HCT116 (cell line): ENCODE measurements around the gene ZNF282. TPM values are rescaled to one million over a fixed set of nuclear protein-coding genes. Genes with fewer than 3 reads are reported as not detected.

Source experiments
- ATAC-seq: fragments of 200-7000 bp; cut with Tn5 transposase; 2 replicates; pipeline ENCODE4 v1.9.1; 2020; ENCODE audit warnings: mild to moderate bottlenecking, moderate library complexity
- BruUV-seq: library from RNA; stranded (reverse); fragments of 400-500 nt; replicated peaks from 2 replicates; lab custom pipeline; 2021; lab: Mats Ljungman, UMichigan
- CTCF ChIA-PET: fragments of 300-600 bp; sonication (Branson Sonifier 250); formaldehyde crosslinking; loops from one replicate; lab custom pipeline; 2021; ENCODE audit warnings: antibody characterized with exemption; lab: Charles Lee
- POLR2A ChIA-PET: fragments of 300-600, 350-600 bp; sonication (Branson Sonifier 250); formaldehyde crosslinking; loops from one replicate; lab custom pipeline; 2021; ENCODE audit warnings: antibody characterized with exemption; lab: Charles Lee
- RAD21 ChIA-PET, 2 experiments: fragments of 300-600 bp; sonication (Branson Sonifier 250); formaldehyde crosslinking; loops; one replicate each; lab custom pipeline; 2023; ENCODE audit warnings: low total read pairs in 2 of 2; ENCODE audit not compliant: uncharacterized antibody in 2 of 2, unreplicated experiment in 2 of 2, low non-redundant PET in 1 of 2; lab: Charles Lee
- DNase-seq: peaks from one replicate; pipeline ENCODE4 v3.0.0-alpha.2; 2010; ENCODE audit warnings: low read depth, low spot score
- H2AFZ ChIP-seq: fragments of 200-600 bp; shearing (Covaris generic), sonication (generic); 2 replicates; pipeline ENCODE4 v1.6.1; 2017; ENCODE audit warnings: low read depth, mixed run types, mixed read lengths, antibody characterized with exemption, low read length; ENCODE audit not compliant: poor library complexity, severe bottlenecking
- H3K27ac ChIP-seq: 2 replicates; pipeline ENCODE4 v1.5.1; 2012; ENCODE audit warnings: low read depth, low read length
- H3K27me3 ChIP-seq: fragments of 200-600 bp; sonication (generic); 2 replicates; pipeline ENCODE4 v1.6.1; 2016; ENCODE audit warnings: mixed run types, low read length, mixed read lengths; ENCODE audit not compliant: insufficient read depth
- H3K36me3 ChIP-seq, 2 experiments: fragments of 200-500 bp in 1 of 2; fragments of 200-600 bp in 1 of 2; sonication (Bioruptor generic) in 1 of 2; sonication (generic) in 1 of 2; 2 replicates each; pipeline versions ENCODE4 v1.5.1 to v1.6.1; 2014 to 2016; ENCODE audit warnings: low read length in 2 of 2, inconsistent platforms in 1 of 2, mixed read lengths in 1 of 2, mixed run types in 1 of 2; ENCODE audit not compliant: insufficient read depth in 2 of 2, control insufficient read depth in 1 of 2
- H3K4me1 ChIP-seq, 2 experiments: fragments of 200-600 bp in 1 of 2; sonication (generic) in 1 of 2; 2 replicates each; pipeline versions ENCODE4 v1.5.1 to v1.6.1; 2012 to 2017; ENCODE audit warnings: low read length in 2 of 2, inconsistent platforms in 1 of 2, mild to moderate bottlenecking in 1 of 2, mixed read lengths in 1 of 2, mixed run types in 1 of 2, moderate library complexity in 1 of 2; ENCODE audit not compliant: insufficient read depth in 2 of 2, control insufficient read depth in 1 of 2
- H3K4me2 ChIP-seq: fragments of 200-600 bp; sonication (generic); 2 replicates; pipeline ENCODE4 v1.6.1; 2017; ENCODE audit warnings: mixed run types, low read length, mixed read lengths
- H3K4me3 ChIP-seq, 2 experiments: fragments of 200-600 bp in 1 of 2; sonication (generic) in 1 of 2; replicated peaks in 1 of 2; 2 replicates each; pipeline ENCODE4 v1.5.1; 2011 to 2016; ENCODE audit warnings: low read length in 2 of 2, control low read depth in 1 of 2, low read depth in 1 of 2, mild to moderate bottlenecking in 1 of 2, mixed read lengths in 1 of 2, mixed run types in 1 of 2
- H3K79me2 ChIP-seq: fragments of 200-600 bp; sonication (generic); 2 replicates; pipeline ENCODE4 v1.6.1; 2017; ENCODE audit warnings: mild to moderate bottlenecking, mixed run types, low read length, moderate library complexity, mixed read lengths; ENCODE audit not compliant: insufficient read depth
- H3K9ac ChIP-seq: fragments of 200-600 bp; sonication (generic); 2 replicates; pipeline ENCODE4 v1.6.1; 2016; ENCODE audit warnings: low read length, mixed read lengths
- H3K9me2 ChIP-seq: fragments of 200-600 bp; sonication (generic), shearing (Covaris generic); 2 replicates; pipeline ENCODE4 v1.6.1; 2017; ENCODE audit warnings: mixed run types, mild to moderate bottlenecking, moderate library complexity; ENCODE audit not compliant: insufficient read depth
- H3K9me3 ChIP-seq, 2 experiments: fragments of 200-500 bp in 1 of 2; fragments of 200-600 bp in 1 of 2; sonication (Bioruptor generic) in 1 of 2; sonication (generic) in 1 of 2; 2 replicates each; pipeline ENCODE4 v1.6.1; 2014 to 2017; ENCODE audit warnings: low read length in 2 of 2, mixed read lengths in 2 of 2, inconsistent platforms in 1 of 2, low read depth in 1 of 2, mild to moderate bottlenecking in 1 of 2, mixed run types in 1 of 2, moderate library complexity in 1 of 2; ENCODE audit not compliant: control insufficient read depth in 1 of 2, insufficient read depth in 1 of 2
- H4K20me1 ChIP-seq: fragments of 200-600 bp; sonication (generic), shearing (Covaris generic); 2 replicates; pipeline ENCODE4 v1.6.1; 2017; ENCODE audit warnings: mixed run types, mild to moderate bottlenecking, moderate library complexity; ENCODE audit not compliant: insufficient read depth
- ATF3 ChIP-seq: IDR thresholded peaks from 2 replicates; pipeline ENCODE4 v1.6.1; 2012
- CBX3 ChIP-seq: IDR thresholded peaks from 2 replicates; pipeline ENCODE4 v1.6.1; 2012; ENCODE audit warnings: low read depth
- ELF1 ChIP-seq: IDR thresholded peaks from 2 replicates; pipeline ENCODE4 v1.6.1; 2012; ENCODE audit warnings: low read depth, borderline replicate concordance
- EZH2 ChIP-seq: fragments of 200-600 bp; sonication (generic); IDR thresholded peaks from 2 replicates; pipeline ENCODE4 v1.6.1; 2017; ENCODE audit warnings: antibody characterized with exemption, mixed run types
- FOSL1 ChIP-seq: IDR thresholded peaks from 2 replicates; pipeline ENCODE4 v1.6.1; 2012; ENCODE audit warnings: low read depth
- JUND ChIP-seq: IDR thresholded peaks from 2 replicates; pipeline ENCODE4 v1.6.1; 2012
- POLR2A ChIP-seq: IDR thresholded peaks from 2 replicates; pipeline ENCODE4 v1.7.0; 2011; ENCODE audit warnings: borderline replicate concordance; ENCODE audit not compliant: insufficient read depth, insufficient read length; ENCODE audit errors: extremely low read depth
- POLR2AphosphoS5 ChIP-seq: IDR thresholded peaks from 2 replicates; pipeline ENCODE4 v1.6.1; 2011; ENCODE audit warnings: mild to moderate bottlenecking, low read depth, low read length, moderate library complexity
- RAD21 ChIP-seq: IDR thresholded peaks from 2 replicates; pipeline ENCODE4 v1.6.1; 2012; ENCODE audit warnings: low read depth, mild to moderate bottlenecking
- SIN3A ChIP-seq: IDR thresholded peaks from 2 replicates; pipeline ENCODE4 v1.6.1; 2012; ENCODE audit warnings: low read depth
- SP1 ChIP-seq: IDR thresholded peaks from 2 replicates; pipeline ENCODE4 v1.6.1; 2012; ENCODE audit warnings: low read depth
- YY1 ChIP-seq: IDR thresholded peaks from 2 replicates; pipeline ENCODE4 v1.6.1; 2011; ENCODE audit warnings: low read length, low read depth, moderate library complexity, mild to moderate bottlenecking; ENCODE audit not compliant: insufficient replicate concordance; ENCODE audit errors: extremely low read depth
- ZFX ChIP-seq: fragments of 450-650 bp; IDR thresholded peaks from 2 replicates; pipeline ENCODE4 v1.6.1; 2017
- intact Hi-C: fragments of 100-400 bp; cut with micrococcal nuclease; formaldehyde crosslinking; loops from 2 replicates; pipeline ENCODE4 v1.10.0; 2022
- total RNA-seq: library from RNA; stranded (reverse); gene quantifications from one replicate; pipeline ENCODE4 v1.2.1, GENCODE V29; 2021; ENCODE audit not compliant: unreplicated experiment
- TF ChIP-seq, protein P1 (sequence below), 3 experiments: fragments of 200-600 bp in 1 of 3; sonication (generic) in 1 of 3; IDR thresholded peaks in 2 of 3; conservative IDR thresholded peaks in 1 of 3; 2 replicates each; pipeline ENCODE4 v1.5.1; 2012 to 2017; ENCODE audit warnings: low read depth in 2 of 3, low read length in 2 of 3, antibody characterized with exemption in 1 of 3, borderline replicate concordance in 1 of 3, control low read depth in 1 of 3, mild to moderate bottlenecking in 1 of 3, mixed read lengths in 1 of 3, mixed run types in 1 of 3, moderate library complexity in 1 of 3; ENCODE audit not compliant: insufficient read depth in 1 of 3
- TF ChIP-seq, protein P2 (sequence below): IDR thresholded peaks from 2 replicates; pipeline ENCODE4 v1.6.1; 2012

The ZNF282 gene
- total RNA-seq, 1 experiment from 2014 or later: 30.4 TPM

DNA sequence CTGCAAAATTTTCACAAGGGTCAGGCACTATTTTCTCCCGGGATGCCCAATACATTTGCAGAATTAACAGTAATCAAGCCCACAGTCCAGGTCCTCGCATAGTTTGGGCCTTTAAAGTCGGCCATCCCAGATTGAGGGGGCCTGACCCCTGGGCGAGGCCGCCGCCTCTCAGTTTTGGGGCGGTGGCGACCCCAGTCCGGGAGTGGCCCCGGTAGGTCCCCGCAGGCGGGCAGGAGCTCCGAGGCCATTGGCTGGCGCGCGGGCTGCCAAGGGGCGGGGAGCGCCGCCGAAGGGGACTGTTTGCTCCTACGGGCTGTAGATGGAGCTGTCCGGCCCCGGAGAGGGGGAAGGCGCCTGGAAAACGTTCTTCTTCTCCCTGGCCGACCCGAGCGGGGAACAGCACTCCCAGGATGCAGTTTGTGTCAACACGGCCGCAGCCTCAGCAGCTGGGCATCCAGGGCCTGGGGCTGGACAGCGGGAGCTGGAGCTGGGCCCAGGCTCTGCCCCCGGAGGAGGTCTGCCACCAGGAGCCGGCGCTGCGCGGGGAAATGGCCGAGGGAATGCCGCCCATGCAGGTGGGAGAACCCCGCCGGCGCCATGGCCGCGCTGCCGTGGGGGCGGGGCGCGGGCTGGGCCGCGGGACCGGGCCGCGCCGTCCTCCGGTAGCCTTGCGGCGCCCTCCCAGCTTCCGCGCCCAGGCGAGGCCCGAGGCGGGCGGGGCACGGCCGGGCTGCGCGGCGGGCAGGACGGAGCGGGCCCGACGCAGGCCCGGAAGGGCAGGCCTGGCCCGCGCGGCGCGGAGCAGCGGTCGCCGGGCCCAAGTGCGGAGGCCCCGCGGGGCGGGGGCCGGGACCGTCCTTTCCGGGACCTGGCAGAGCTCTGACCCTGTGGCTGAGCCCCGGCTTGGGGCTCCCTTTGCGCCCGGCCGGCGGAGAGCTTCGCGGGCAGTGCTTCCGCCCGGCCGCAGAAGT is at the start of gene ZNF282 (continued):
- TF ChIP-seq, protein P1, sequence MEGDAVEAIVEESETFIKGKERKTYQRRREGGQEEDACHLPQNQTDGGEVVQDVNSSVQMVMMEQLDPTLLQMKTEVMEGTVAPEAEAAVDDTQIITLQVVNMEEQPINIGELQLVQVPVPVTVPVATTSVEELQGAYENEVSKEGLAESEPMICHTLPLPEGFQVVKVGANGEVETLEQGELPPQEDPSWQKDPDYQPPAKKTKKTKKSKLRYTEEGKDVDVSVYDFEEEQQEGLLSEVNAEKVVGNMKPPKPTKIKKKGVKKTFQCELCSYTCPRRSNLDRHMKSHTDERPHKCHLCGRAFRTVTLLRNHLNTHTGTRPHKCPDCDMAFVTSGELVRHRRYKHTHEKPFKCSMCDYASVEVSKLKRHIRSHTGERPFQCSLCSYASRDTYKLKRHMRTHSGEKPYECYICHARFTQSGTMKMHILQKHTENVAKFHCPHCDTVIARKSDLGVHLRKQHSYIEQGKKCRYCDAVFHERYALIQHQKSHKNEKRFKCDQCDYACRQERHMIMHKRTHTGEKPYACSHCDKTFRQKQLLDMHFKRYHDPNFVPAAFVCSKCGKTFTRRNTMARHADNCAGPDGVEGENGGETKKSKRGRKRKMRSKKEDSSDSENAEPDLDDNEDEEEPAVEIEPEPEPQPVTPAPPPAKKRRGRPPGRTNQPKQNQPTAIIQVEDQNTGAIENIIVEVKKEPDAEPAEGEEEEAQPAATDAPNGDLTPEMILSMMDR (IDR thresholded peaks at IDR 0.05 in 2 of 3, conservative IDR thresholded peaks at IDR 0.05 in 1 of 3; ENCODE audit: borderline replicate concordance in 1 of 3, insufficient read depth in 1 of 3, low read depth in 2 of 3, low read length in 2 of 3): peak; percentile 55 to 76 (median 65)
- no peak for TF ChIP-seq ELF1
- TF ChIP-seq POLR2A: peak; percentile 67
- TF ChIP-seq CBX3: no peak

DNA sequence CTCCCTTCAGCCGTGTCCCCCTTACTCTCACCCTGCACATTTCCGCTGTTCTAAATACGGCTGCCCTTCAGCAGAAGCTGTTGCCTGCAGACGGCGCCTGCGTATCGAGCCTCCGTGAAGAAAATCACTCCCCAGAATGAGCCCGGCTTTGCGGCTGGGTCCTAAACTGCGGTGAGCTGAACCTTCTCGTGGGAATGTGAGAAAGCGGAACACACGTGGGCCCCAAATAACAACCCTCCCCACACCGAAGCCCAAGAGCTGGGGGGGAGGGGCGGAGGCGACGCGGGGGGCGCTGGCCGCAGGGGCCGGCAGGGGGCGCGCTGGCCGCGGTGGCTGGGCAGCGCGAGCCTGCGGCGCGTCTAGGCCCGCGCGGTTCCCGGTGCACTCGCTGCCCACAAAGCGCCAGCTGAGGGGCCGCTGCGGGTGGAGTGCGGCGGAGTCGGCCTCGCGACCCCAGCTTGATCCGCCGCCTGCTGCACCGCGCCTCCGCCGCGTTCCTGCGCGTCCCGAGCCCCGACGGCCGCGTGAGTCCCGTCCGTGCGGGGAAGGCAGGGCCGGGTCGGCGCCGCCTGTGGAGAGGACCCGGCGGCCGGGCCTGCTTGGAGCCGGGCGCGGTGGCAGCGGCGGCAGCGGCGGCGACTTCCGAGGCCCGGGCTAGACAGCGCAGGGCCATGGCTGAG is 48.1 kb upstream of the ZNF282 start, which contains the start of gene ZNF398:
ZNF398 (plus strand) TSS at position 382 of the 680 bp plus-strand sequence; CDS start at position 672, 290 bp downstream.
- Histone ChIP-seq H3K4me3 (peak within 1 kb of the TSS; percentile 82 to 95), H3K79me2 (peaks cover 45% of the 10 kb centered on the region), H2AFZ (no peak within 1 kb of the TSS), H3K9me2 (no peaks in the 10 kb centered on the region), H3K9me3 (no peaks in the 10 kb centered on the region), H3K4me2 (peak within 1 kb of the TSS; percentile 87), H3K27me3 (no peaks in the 10 kb centered on the region), H4K20me1 (no peaks in the 10 kb centered on the region), H3K4me1 (peaks cover 37 to 56% of the 10 kb centered on the region in 2 experiments), H3K27ac (peak within 1 kb of the TSS; percentile 81), H3K9ac (peak within 1 kb of the TSS; percentile 92), H3K36me3 (no peaks in the 10 kb centered on the region)
- ATAC-seq (peak; percentile 79), DNase-seq (no peak)
- ChIA-PET CTCF (interaction anchor here (0.6 to 4.8 kb wide), 7 partner anchors 11 to 682 kb away, joined by 3 to 28 read pairs (median 5); partner anchors contain the start of genes ZNF282 and ZNF425), RAD21 (no interaction called here), POLR2A (interaction anchor here (0.7 to 1.2 kb wide), 4 partner anchors 20 to 81 kb away, joined by 3 to 4 read pairs (median 4); no protein-coding TSS in a partner anchor)
- BruUV-seq: no TSS peak
- intact Hi-C loops: loop anchor here (1.0 to 5.0 kb wide), 2 partner anchors 21 to 80 kb away; partner anchors contain the start of gene ZNF425
- peak; percentile 81 for TF ChIP-seq POLR2AphosphoS5
- TF ChIP-seq FOSL1: no peak
- TF ChIP-seq, protein P2, sequence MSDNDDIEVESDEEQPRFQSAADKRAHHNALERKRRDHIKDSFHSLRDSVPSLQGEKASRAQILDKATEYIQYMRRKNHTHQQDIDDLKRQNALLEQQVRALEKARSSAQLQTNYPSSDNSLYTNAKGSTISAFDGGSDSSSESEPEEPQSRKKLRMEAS: peak; percentile 45; the same call in 1 of the 2 replicates
- no peak for TF ChIP-seq YY1
- no peak for TF ChIP-seq ELF1
- TF ChIP-seq JUND: no peak
- TF ChIP-seq EZH2: no peak
- TF ChIP-seq SP1: 0 out of 2 replicates have a peak, but pooled peaks have one; percentile 11
- TF ChIP-seq ATF3: no peak
- TF ChIP-seq, protein P1 (IDR thresholded peaks at IDR 0.05 in 2 of 3, conservative IDR thresholded peaks at IDR 0.05 in 1 of 3; ENCODE audit: borderline replicate concordance in 1 of 3, insufficient read depth in 1 of 3, low read depth in 2 of 3, low read length in 2 of 3): peak; percentile 23 to 58 (median 37); a peak in 4 of 6 replicates
- peak; percentile 61; the same call in 1 of the 2 replicates for TF ChIP-seq CBX3
- TF ChIP-seq POLR2A: peak; percentile 78
- TF ChIP-seq RAD21: peak; percentile 5; the same call in 1 of the 2 replicates
- TF ChIP-seq SIN3A: peak; percentile 68; the same call in 1 of the 2 replicates
- peak; percentile 99 for TF ChIP-seq ZFX
